ACC112 (cell line): ENCODE results near the gene C6orf15.

ENCODE experiments used
- H2AFZ ChIP-seq: fragments of 200-600 bp; sonication (generic); one replicate; pipeline ENCODE4 v1.6.0; 2017; ENCODE audit warnings: antibody characterized with exemption, low read length; ENCODE audit not compliant: unreplicated experiment
- H3K27ac ChIP-seq: fragments of 200-600 bp; sonication (generic); 2 replicates; pipeline ENCODE4 v1.5.1; 2014; ENCODE audit warnings: low read depth, mild to moderate bottlenecking, antibody characterized with exemption, low read length, moderate library complexity
- H3K27me3 ChIP-seq: fragments of 200-600 bp; sonication (generic); 2 replicates; pipeline ENCODE4 v1.6.1; 2014; ENCODE audit warnings: mild to moderate bottlenecking, antibody characterized with exemption, low read length, moderate library complexity, mixed read lengths; ENCODE audit not compliant: insufficient read depth
- H3K36me3 ChIP-seq: fragments of 200-600 bp; sonication (generic); 2 replicates; pipeline ENCODE4 v1.6.1; 2016; ENCODE audit warnings: mild to moderate bottlenecking, antibody characterized with exemption, low read length, moderate library complexity, mixed read lengths; ENCODE audit not compliant: insufficient read depth
- H3K4me1 ChIP-seq: fragments of 200-600 bp; sonication (generic); one replicate; pipeline ENCODE4 v1.6.1; 2016; ENCODE audit warnings: low read length, mixed read lengths; ENCODE audit not compliant: insufficient read depth, unreplicated experiment, control insufficient read depth
- H3K4me3 ChIP-seq: fragments of 200-600 bp; sonication (generic); 2 replicates; pipeline ENCODE4 v1.5.1; 2014; ENCODE audit warnings: mild to moderate bottlenecking, low read depth, low read length
- H3K79me2 ChIP-seq: fragments of 200-600 bp; sonication (generic); one replicate; pipeline ENCODE4 v1.6.0; 2016; ENCODE audit warnings: low read length; ENCODE audit not compliant: control insufficient read depth, unreplicated experiment, insufficient read depth

C6orf15 gene

DNA sequence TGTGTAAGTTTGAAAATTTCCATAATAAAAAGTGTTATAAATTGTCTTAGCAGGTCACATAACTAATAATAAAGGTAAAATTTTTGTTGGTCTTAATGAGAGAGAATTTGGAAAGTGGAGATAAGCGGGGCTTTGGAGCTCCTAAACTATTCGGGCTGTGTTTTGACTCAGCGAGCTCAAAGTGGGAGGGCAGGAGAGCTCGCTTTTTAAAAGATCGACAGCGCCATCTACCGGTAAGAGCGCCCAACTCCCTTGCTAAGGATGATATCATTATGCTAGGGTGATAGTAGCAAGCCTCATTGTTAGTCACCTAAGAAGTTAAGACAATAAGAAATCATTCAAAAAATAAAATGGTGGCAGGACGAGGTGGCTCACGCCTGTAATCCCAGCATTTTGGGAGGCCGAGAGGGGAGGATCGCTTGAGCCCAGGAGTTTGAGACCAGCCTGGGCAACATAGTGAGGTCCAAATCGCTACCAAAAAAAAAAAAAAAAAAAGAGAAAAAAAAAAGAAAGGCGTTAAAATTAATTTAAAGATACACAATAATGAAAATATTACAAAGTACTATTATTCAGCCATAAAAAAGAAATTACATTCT, 24.8 kb downstream of the C6orf15 start:
- Histone ChIP-seq H3K4me1 (peaks cover 19% of the 10 kb centered on the region), H3K36me3 (no peaks in the 10 kb centered on the region), H3K27me3 (no peaks in the 10 kb centered on the region), H3K4me3 (peak overlapping the region; percentile 49), H3K79me2 (no peaks in the 10 kb centered on the region), H3K27ac (peak overlapping the region; percentile 50), H2AFZ (peak overlapping the region; percentile 26)

DNA sequence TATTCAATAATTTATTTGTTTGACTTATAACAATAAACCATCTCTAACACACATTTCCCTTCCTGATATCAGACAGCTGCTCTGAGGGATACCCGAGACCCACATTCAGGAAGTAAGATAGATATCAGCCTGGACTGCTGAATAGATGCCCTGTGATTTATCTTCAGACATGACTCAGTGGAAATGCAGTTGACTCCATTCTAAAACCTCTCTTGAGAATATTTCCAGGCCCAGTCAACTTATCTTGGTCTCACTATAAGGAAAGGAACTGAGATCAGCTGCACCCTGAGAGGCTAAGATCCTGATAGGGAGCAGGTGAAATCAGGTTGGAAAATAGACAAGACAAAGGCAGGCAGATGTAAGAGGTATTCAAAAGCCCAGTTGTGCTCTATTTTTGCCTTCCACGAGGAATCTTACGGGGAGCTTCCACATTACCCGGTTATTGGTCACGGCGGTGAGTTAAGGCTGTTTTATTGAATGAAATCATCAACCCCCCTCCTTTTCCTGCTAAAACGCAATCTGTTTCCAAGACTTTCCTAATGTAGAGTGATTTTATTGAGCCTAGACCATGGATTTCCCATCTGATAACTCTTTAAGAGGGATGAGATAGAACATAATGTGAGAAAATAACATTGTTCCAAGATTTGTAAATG, 25.5 kb downstream of the C6orf15 start:
- no peaks in the 10 kb centered on the region for H3K79me2 ChIP-seq
- peak overlapping the region; percentile 50 for H3K27ac ChIP-seq
- peaks cover 19% of the 10 kb centered on the region for H3K4me1 ChIP-seq
- H2AFZ ChIP-seq, result peak overlapping the region; percentile 26
- H3K36me3 ChIP-seq, result no peaks in the 10 kb centered on the region
- peak overlapping the region; percentile 49 for H3K4me3 ChIP-seq
- no peaks in the 10 kb centered on the region for H3K27me3 ChIP-seq

DNA sequence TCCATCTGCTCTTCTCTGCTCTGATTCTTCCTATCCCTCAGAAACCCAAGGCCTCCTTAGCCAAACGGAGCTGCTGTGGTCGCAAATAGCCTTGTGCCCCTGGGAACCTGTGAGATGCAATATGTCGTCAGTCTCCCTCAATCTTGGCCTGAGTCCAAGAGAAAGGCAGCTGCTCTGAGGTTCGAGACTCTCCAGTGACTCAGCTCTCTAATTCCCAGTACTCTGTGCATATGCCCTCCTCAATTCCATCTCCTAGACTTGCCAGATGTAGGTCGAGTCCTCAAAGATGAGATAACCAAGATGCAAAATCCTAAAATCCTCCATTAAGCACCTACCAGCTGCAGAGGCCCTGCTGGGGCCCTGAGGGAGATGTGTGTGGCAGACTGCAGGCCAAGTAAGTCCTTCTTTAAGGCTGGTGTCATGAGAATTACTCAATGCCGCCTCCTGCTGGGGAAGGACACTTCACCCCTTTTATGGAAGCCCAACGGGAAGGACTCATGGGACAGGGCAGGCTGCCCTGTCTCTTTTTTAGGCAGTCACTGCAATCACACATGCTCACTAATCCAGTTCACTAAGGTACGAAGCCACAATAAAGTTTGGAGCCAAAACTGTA, 28.5 kb downstream of the C6orf15 start:
- Histone ChIP-seq H3K36me3 (no peaks in the 10 kb centered on the region), H3K27ac (no peak overlapping the region; the same call in 1 of the 2 replicates), H3K79me2 (no peaks in the 10 kb centered on the region), H3K27me3 (no peaks in the 10 kb centered on the region), H3K4me1 (peaks cover 19% of the 10 kb centered on the region), H3K4me3 (no peak overlapping the region), H2AFZ (no peak overlapping the region)

DNA sequence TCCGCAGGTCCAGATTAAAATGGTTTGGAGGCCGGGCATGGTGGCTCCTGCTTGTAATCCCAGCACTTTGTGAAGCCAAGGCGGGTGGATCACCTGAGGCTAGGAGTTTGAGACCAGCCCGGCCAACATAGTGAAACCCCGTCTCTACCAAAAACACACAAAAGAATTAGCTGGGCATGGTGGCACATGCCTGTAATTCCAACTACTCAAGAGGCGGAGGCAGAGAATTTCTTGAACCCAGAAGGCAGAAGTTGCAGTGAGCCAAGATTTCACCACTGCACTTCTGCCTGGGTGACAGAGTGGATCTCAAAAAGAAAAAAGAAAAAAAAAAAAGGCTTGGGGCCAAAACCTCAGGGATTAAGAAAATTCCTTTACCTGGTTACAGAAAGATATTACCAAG, 30.5 kb downstream of the C6orf15 start:
- peaks cover 13% of the 10 kb centered on the region for H3K4me1 ChIP-seq
- no peaks in the 10 kb centered on the region for H3K27me3 ChIP-seq
- no peaks in the 10 kb centered on the region for H3K79me2 ChIP-seq
- H3K4me3 ChIP-seq, result no peak overlapping the region
- no peak overlapping the region for H2AFZ ChIP-seq
- H3K36me3 ChIP-seq, result no peaks in the 10 kb centered on the region
- no peak overlapping the region for H3K27ac ChIP-seq

DNA sequence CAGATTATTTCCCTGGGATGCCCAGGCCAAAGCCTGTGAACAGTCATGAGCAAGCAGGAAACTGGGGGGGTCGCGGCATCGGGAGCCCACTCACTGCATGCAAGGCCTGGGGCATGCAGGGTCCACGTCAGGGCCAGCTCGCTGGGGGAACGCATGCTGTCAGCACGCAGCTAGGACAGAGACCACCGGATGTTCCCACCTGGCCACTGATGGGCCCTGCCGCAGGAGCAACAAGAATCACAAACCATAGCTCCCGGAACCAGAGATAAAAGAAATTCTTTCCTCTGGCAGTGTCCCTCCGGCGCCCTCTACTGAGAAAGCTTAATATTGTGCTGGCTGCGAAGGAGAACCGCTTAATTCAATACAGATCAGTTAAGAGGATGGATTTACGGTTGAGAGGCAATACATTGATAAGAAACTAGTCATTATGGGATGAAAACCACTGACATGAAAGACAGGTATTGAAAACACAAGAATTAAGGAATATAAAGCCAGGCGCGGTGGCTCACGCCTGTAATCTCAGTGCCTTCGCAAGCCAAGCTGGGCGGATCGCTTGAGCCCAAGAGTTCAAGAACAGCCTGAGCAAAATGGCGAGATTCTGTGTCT, 32.6 kb downstream of the C6orf15 start:
- Histone ChIP-seq H2AFZ (no peak overlapping the region), H3K27me3 (no peaks in the 10 kb centered on the region), H3K4me3 (no peak overlapping the region), H3K27ac (no peak overlapping the region), H3K4me1 (peaks cover 10% of the 10 kb centered on the region), H3K79me2 (no peaks in the 10 kb centered on the region), H3K36me3 (no peaks in the 10 kb centered on the region)

DNA sequence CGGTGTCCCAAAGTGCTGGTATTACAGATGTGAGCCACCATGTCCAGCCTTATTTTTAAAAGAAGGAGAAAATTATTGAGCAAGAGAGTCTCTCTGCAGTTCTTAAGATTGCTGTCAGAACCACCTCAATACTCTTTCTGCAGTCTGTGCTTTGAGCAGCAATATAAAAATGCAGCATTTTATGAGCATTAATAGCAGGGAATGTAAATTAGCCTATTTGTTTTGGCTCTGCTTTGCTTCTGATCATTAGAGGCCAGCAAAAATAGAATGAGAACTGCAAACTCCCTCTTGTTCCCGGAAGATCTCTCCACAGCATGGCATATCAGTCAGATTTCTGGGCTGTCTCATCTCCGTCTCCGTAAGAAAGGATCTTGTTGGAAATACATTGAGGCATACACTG, 35.8 kb downstream of the C6orf15 start:
- H3K4me1 ChIP-seq, result peaks cover 20% of the 10 kb centered on the region
- no peak overlapping the region for H3K27ac ChIP-seq
- no peaks in the 10 kb centered on the region for H3K27me3 ChIP-seq
- H2AFZ ChIP-seq, result no peak overlapping the region
- H3K4me3 ChIP-seq, result no peak overlapping the region
- no peaks in the 10 kb centered on the region for H3K36me3 ChIP-seq
- no peaks in the 10 kb centered on the region for H3K79me2 ChIP-seq

DNA sequence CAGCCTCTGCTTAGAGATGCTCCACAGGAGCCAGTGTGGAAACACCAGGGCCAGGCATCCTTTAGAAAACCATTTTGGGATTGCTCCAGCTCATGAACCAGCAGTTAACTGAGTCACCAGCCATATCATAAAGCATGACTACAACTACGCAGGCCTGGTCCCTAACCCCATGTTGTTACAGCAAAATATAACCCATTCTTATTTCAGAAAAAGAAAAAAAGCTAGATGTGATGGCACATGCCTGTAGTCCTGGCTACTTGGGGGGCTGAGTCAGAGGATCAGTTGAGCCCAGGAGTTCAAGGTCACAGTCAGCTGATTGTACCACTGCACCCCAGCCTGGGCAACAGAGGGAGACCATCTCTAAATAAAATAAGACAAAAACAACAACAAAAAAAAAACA, 36.8 kb downstream of the C6orf15 start:
- Histone ChIP-seq H3K4me3 (no peak overlapping the region), H3K4me1 (peaks cover 20% of the 10 kb centered on the region), H2AFZ (no peak overlapping the region), H3K79me2 (no peaks in the 10 kb centered on the region), H3K27ac (no peak overlapping the region), H3K36me3 (no peaks in the 10 kb centered on the region), H3K27me3 (no peaks in the 10 kb centered on the region)

DNA sequence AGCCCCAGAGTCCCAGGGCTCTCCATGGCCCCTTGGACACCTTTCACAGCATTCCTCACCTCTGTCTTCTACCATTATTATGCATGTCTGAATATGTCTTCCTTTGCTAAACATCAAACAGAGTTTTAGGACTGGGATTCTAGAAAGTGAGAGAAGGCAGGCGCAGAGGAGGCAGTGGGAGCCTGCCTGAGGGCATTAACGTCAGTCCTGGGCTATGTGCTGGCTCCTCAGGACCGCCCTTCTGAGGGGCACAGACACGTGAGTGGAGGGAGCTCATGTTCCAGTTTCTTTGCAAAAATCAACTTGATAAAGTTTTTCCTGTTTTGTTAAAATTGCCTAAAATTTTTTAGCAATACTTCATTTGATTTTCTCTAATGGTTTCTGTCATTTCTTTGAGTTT, 38.0 kb downstream of the C6orf15 start:
- H3K27me3 ChIP-seq, result no peaks in the 10 kb centered on the region
- H2AFZ ChIP-seq, result no peak overlapping the region
- no peak overlapping the region for H3K4me3 ChIP-seq
- H3K4me1 ChIP-seq, result peaks cover 20% of the 10 kb centered on the region
- H3K27ac ChIP-seq, result no peak overlapping the region
- no peaks in the 10 kb centered on the region for H3K36me3 ChIP-seq
- H3K79me2 ChIP-seq, result no peaks in the 10 kb centered on the region

DNA sequence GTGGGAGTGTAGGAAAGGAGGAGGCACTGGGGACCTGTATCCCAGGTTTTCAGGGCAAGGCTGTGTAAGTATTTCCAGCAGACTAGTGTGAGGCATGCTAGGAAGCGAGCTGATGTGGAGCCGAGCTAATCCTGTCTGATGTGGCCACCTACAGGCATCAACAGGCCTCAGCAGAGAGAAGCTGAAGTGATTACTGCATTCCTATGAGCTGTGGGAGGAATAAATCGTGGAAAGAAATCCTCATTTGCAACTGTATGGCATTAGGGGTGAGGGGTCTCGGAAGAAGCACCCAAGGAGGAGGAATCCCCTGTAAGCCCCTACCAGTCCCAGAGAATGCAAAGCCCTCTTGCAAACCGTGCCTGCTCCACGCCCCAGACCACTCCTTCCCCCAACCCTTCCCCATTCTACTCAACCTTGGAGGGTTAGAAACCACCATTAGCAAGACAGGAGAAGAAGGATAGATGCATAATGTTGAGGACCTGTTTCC, 41.6 kb downstream of the C6orf15 start:
- H3K4me1 ChIP-seq, result peaks cover 19% of the 10 kb centered on the region
- no peaks in the 10 kb centered on the region for H3K79me2 ChIP-seq
- H3K27me3 ChIP-seq, result no peaks in the 10 kb centered on the region
- no peak overlapping the region for H3K4me3 ChIP-seq
- H2AFZ ChIP-seq, result peak overlapping the region; percentile 6
- no peaks in the 10 kb centered on the region for H3K36me3 ChIP-seq
- H3K27ac ChIP-seq, result no peak overlapping the region

DNA sequence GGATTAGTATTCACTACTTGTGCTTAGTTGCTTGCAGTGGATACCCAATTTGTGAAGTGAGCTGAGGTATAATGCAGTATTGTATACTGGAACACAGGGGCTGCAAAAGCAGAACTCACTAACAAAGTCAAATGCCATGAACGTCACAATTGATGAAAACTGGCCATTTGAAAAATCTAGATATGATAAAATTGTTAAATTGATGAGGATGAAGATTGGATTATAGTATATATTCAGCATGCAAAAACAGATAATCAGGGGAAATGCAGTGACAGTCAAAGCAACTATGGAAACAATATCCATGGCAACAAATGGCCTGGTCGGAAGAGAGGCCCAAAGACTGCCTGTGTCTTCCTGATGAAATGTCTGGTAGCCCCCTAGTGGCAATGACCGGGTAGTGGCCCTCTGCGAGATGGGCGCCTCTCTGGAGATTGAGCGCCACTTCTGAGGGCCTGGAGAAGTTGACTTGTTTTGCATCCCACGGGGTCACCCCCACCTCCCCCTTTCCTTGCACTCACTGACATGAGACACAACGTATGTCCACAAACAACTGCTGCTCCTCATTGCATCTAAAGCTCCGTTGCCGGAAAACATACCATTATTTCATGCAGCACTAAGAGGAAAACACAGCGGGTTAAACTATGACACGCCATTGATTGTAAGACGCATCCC, 43.6 kb downstream of the C6orf15 start:
- H3K36me3 ChIP-seq, result no peaks in the 10 kb centered on the region
- H3K27me3 ChIP-seq, result no peaks in the 10 kb centered on the region
- H3K79me2 ChIP-seq, result no peaks in the 10 kb centered on the region
- no peak overlapping the region for H2AFZ ChIP-seq
- H3K27ac ChIP-seq, result no peak overlapping the region
- H3K4me1 ChIP-seq, result peaks cover 16% of the 10 kb centered on the region
- H3K4me3 ChIP-seq, result no peak overlapping the region
